MM.1S (cell line): Measurements from ENCODE around the gene FAM200C.

ENCODE experiments used
- DNase-seq: peaks from one replicate; pipeline ENCODE4 v3.0.0-alpha.2; 2015
- H2AFZ ChIP-seq: fragments of 300-600 bp; sonication (generic); 2 replicates; pipeline ENCODE4 v1.6.0; 2016; ENCODE audit warnings: antibody characterized with exemption, low read length
- H3F3A ChIP-seq: fragments of 300-600 bp; sonication (generic); 2 replicates; pipeline ENCODE4 v1.6.1; 2016; ENCODE audit warnings: mild to moderate bottlenecking, antibody characterized with exemption, low read length, moderate library complexity, mixed read lengths; ENCODE audit not compliant: insufficient read depth
- H3K27ac ChIP-seq: fragments of 300-600 bp; sonication (generic); 2 replicates; pipeline ENCODE4 v1.5.1; 2016; ENCODE audit warnings: mild to moderate bottlenecking, low read length
- H3K27me3 ChIP-seq: fragments of 300-600 bp; sonication (generic); replicated peaks from 2 replicates; pipeline ENCODE4 v1.6.0; 2016; ENCODE audit warnings: low read length; ENCODE audit not compliant: insufficient read depth
- H3K36me3 ChIP-seq: fragments of 300-600 bp; sonication (generic); replicated peaks from 2 replicates; pipeline ENCODE4 v1.6.1; 2016; ENCODE audit warnings: mild to moderate bottlenecking, low read length, mixed read lengths; ENCODE audit not compliant: insufficient read depth
- H3K4me1 ChIP-seq: fragments of 300-600 bp; sonication (generic); 2 replicates; pipeline ENCODE4 v1.6.1; 2016; ENCODE audit warnings: low read length, mixed read lengths
- H3K4me2 ChIP-seq: fragments of 300-600 bp; sonication (generic); 2 replicates; pipeline ENCODE4 v1.6.0; 2016; ENCODE audit warnings: low read depth, low read length
- H3K4me3 ChIP-seq: fragments of 300-600 bp; sonication (generic); 2 replicates; pipeline ENCODE4 v1.5.1; 2016; ENCODE audit warnings: low read length, mixed read lengths
- H3K79me2 ChIP-seq: fragments of 300-600 bp; sonication (generic); 2 replicates; pipeline ENCODE4 v1.6.1; 2016; ENCODE audit warnings: mixed run types, low read length, mixed read lengths
- H3K9ac ChIP-seq: fragments of 300-600 bp; sonication (generic); 2 replicates; pipeline ENCODE4 v1.6.1; 2016; ENCODE audit warnings: low read length, mixed read lengths
- H3K9me2 ChIP-seq: fragments of 300-600 bp; sonication (generic); replicated peaks from 2 replicates; pipeline ENCODE4 v1.6.1; 2016; ENCODE audit warnings: mild to moderate bottlenecking, low read length, mixed read lengths; ENCODE audit not compliant: insufficient read depth
- H3K9me3 ChIP-seq: fragments of 300-600 bp; sonication (generic); replicated peaks from 2 replicates; pipeline ENCODE4 v1.6.1; 2016; ENCODE audit warnings: mild to moderate bottlenecking, low read length, mixed read lengths; ENCODE audit not compliant: insufficient read depth
- H4K20me1 ChIP-seq: fragments of 300-600 bp; sonication (generic); 2 replicates; pipeline ENCODE4 v1.6.1; 2016; ENCODE audit warnings: mild to moderate bottlenecking, low read length, moderate library complexity, mixed read lengths; ENCODE audit not compliant: insufficient read depth
- CTCF ChIP-seq: fragments of 300-600 bp; sonication (generic); IDR thresholded peaks from 2 replicates; pipeline ENCODE4 v1.5.1; 2016; ENCODE audit warnings: antibody characterized with exemption, low read length, mixed read lengths
- EZH2 ChIP-seq: fragments of 300-600 bp; sonication (generic); optimal IDR thresholded peaks from 2 replicates; pipeline ENCODE3; 2017; ENCODE audit warnings: low read depth, mild to moderate bottlenecking, antibody characterized with exemption, low read length, mixed read lengths
- EZH2phosphoT487 ChIP-seq: fragments of 300-600 bp; sonication (generic); IDR thresholded peaks from 2 replicates; pipeline ENCODE4 v1.6.1; 2018; ENCODE audit warnings: antibody characterized with exemption, low read length

The FAM200C gene

GRCh38 chr5:160377651-160378050 is 22.2 kb downstream of the FAM200C start:
- H3K27me3 ChIP-seq = no peaks in the 10 kb centered on the region
- TF ChIP-seq CTCF = no peak
- TF ChIP-seq EZH2 = no peak
- no peak for TF ChIP-seq EZH2phosphoT487
- no peak overlapping the region for H3K4me3 ChIP-seq

GRCh38 chr5:160376416-160376815 is 23.4 kb downstream of the FAM200C start:
- H3K36me3 ChIP-seq = no peaks in the 10 kb centered on the region
- H3F3A ChIP-seq = no peaks in the 10 kb centered on the region
- TF ChIP-seq EZH2 (no peak), EZH2phosphoT487 (no peak), CTCF (no peak)
- no peaks in the 10 kb centered on the region for H4K20me1 ChIP-seq
- no peaks in the 10 kb centered on the region for H3K79me2 ChIP-seq
- H3K9me3 ChIP-seq = no peaks in the 10 kb centered on the region
- H3K4me3 ChIP-seq = no peak overlapping the region
- H3K27me3 ChIP-seq = no peaks in the 10 kb centered on the region
- no peaks in the 10 kb centered on the region for H3K9me2 ChIP-seq
- H3K4me2 ChIP-seq = no peak overlapping the region
- H3K9ac ChIP-seq = no peak overlapping the region
- no peak overlapping the region for H2AFZ ChIP-seq
- no peaks in the 10 kb centered on the region for H3K4me1 ChIP-seq
- H3K27ac ChIP-seq = no peak overlapping the region
- no peak for DNase-seq

More at GRCh38 chr5:160377651-160378050, 22.2 kb downstream of the FAM200C start:
- H3K9ac ChIP-seq = no peak overlapping the region
- no peaks in the 10 kb centered on the region for H3F3A ChIP-seq
- no peak for DNase-seq
- no peaks in the 10 kb centered on the region for H4K20me1 ChIP-seq
- H3K36me3 ChIP-seq = no peaks in the 10 kb centered on the region
- no peaks in the 10 kb centered on the region for H3K4me1 ChIP-seq
- H2AFZ ChIP-seq = no peak overlapping the region
- no peak overlapping the region for H3K27ac ChIP-seq
- no peaks in the 10 kb centered on the region for H3K9me2 ChIP-seq
- no peaks in the 10 kb centered on the region for H3K79me2 ChIP-seq
- H3K4me2 ChIP-seq = no peak overlapping the region
- H3K9me3 ChIP-seq = no peaks in the 10 kb centered on the region

GRCh38 chr5:160375701-160376100 is 24.2 kb downstream of the FAM200C start:
- H3K9me3 ChIP-seq = no peaks in the 10 kb centered on the region
- no peaks in the 10 kb centered on the region for H3K27me3 ChIP-seq
- H3F3A ChIP-seq = no peaks in the 10 kb centered on the region
- DNase-seq = no peak
- no peak overlapping the region for H3K27ac ChIP-seq
- no peaks in the 10 kb centered on the region for H3K9me2 ChIP-seq
- H3K79me2 ChIP-seq = no peaks in the 10 kb centered on the region
- H3K4me2 ChIP-seq = no peak overlapping the region
- H3K4me1 ChIP-seq = no peaks in the 10 kb centered on the region
- TF ChIP-seq EZH2 (no peak), EZH2phosphoT487 (no peak), CTCF (no peak)
- H3K36me3 ChIP-seq = no peaks in the 10 kb centered on the region
- H2AFZ ChIP-seq = no peak overlapping the region
- H3K9ac ChIP-seq = no peak overlapping the region
- H3K4me3 ChIP-seq = no peak overlapping the region
- no peaks in the 10 kb centered on the region for H4K20me1 ChIP-seq
